ENCODE measurements around the gene DALRD3.

- TF ChIP-seq ZSCAN18 (tag by site-specific recombination; IDR thresholded peaks at IDR 0.05) (no peak), ZNF138 (tag by site-specific recombination; IDR thresholded peaks at IDR 0.05; ENCODE audit: borderline replicate concordance) (no peak)
Measured at GRCh38 chr3:48990636-48991469, 27.5 kb downstream of the DALRD3 start.

All from HEK293 (cell line).